ENCODE results near the gene NTNG1.

NTNG1 gene

DNA sequence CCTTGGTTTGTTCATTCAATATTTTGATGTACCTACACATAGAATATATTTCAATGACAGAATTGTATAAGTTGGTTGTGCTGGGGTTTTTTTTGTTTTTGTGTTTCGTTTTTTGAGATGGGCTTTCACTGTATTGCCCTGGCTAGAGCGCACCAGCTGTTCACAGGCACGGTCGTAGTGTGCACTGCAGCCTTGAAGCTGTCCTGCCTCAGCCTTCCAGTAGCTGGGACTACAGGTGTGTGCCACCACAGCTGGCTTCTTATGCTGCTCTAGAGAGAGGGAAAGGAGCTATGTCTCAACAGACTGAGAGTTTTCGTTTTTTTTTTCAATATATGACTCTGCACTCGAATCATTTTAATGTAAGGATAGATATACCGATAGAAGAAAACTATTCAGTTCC is 102.6 kb downstream of the NTNG1 start:
- TF ChIP-seq, protein P1, sequence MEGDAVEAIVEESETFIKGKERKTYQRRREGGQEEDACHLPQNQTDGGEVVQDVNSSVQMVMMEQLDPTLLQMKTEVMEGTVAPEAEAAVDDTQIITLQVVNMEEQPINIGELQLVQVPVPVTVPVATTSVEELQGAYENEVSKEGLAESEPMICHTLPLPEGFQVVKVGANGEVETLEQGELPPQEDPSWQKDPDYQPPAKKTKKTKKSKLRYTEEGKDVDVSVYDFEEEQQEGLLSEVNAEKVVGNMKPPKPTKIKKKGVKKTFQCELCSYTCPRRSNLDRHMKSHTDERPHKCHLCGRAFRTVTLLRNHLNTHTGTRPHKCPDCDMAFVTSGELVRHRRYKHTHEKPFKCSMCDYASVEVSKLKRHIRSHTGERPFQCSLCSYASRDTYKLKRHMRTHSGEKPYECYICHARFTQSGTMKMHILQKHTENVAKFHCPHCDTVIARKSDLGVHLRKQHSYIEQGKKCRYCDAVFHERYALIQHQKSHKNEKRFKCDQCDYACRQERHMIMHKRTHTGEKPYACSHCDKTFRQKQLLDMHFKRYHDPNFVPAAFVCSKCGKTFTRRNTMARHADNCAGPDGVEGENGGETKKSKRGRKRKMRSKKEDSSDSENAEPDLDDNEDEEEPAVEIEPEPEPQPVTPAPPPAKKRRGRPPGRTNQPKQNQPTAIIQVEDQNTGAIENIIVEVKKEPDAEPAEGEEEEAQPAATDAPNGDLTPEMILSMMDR (IDR thresholded peaks at IDR 0.05): no peak
- H3K9me3 ChIP-seq: no peaks in the 10 kb centered on the region
- H3K4me3 ChIP-seq: no peak overlapping the region
- H3K27ac ChIP-seq: no peak overlapping the region
- H3K36me3 ChIP-seq: no peaks in the 10 kb centered on the region
- intact Hi-C loops (cut with DNase I; ENCODE audit: low total_unique reads): no loop called here
- H3K4me1 ChIP-seq: no peaks in the 10 kb centered on the region
- no peak for DNase-seq
- H3K27me3 ChIP-seq: no peaks in the 10 kb centered on the region

GRCh38 chr1:107244709-107245500 is 104.1 kb downstream of the NTNG1 start:
- no peak for DNase-seq
- Histone ChIP-seq H3K27me3 (no peaks in the 10 kb centered on the region), H3K27ac (no peak overlapping the region), H3K4me3 (no peak overlapping the region), H3K36me3 (no peaks in the 10 kb centered on the region), H3K9me3 (no peaks in the 10 kb centered on the region), H3K4me1 (no peaks in the 10 kb centered on the region)
- TF ChIP-seq, protein P1 (IDR thresholded peaks at IDR 0.05): no peak
- intact Hi-C loops (cut with DNase I; ENCODE audit: low total_unique reads): no loop called here

DNA sequence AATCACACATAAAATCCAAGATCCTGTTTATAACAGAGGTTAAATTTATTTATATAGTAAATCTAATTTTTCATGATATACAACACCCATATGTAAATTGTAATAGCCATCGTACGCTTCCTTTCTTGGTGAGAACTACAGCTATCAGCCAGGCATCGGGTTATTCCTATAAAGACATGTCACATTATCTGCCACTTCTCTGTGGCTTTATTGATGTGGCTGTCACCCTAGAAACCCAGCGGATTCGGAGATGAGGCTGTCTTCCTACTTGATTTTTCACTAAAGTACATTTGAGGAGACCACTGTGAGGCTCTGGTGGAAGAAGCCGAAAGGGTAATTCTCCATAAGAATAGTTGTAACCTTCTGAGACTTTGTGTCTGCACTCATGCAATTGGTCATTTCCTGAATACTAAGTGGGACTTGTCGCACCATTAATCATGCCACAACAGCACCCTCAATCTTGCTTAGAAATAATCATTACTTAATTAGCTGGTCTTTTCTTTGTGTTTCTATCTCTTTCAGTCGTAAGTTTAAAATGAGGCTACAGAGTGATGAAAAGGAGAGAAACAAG is 106.0 kb downstream of the NTNG1 start:
- Histone ChIP-seq H3K36me3 (no peaks in the 10 kb centered on the region), H3K4me3 (no peak overlapping the region), H3K27me3 (no peaks in the 10 kb centered on the region), H3K9me3 (no peaks in the 10 kb centered on the region), H3K4me1 (no peaks in the 10 kb centered on the region), H3K27ac (no peak overlapping the region)
- intact Hi-C loops (cut with DNase I; ENCODE audit: low total_unique reads): no loop called here
- TF ChIP-seq, protein P1 (IDR thresholded peaks at IDR 0.05): no peak
- DNase-seq: no peak

GRCh38 chr1:107247679-107248078 is 106.8 kb downstream of the NTNG1 start:
- TF ChIP-seq, protein P1 (IDR thresholded peaks at IDR 0.05): no peak
- Histone ChIP-seq H3K27me3 (no peaks in the 10 kb centered on the region), H3K9me3 (no peaks in the 10 kb centered on the region), H3K4me1 (no peaks in the 10 kb centered on the region), H3K27ac (no peak overlapping the region), H3K36me3 (no peaks in the 10 kb centered on the region), H3K4me3 (no peak overlapping the region)
- intact Hi-C loops (cut with DNase I; ENCODE audit: low total_unique reads): no loop called here
- no peak for DNase-seq

GRCh38 chr1:107250169-107250568 is 109.3 kb downstream of the NTNG1 start:
- intact Hi-C loops (cut with DNase I; ENCODE audit: low total_unique reads): no loop called here
- Histone ChIP-seq H3K27me3 (no peaks in the 10 kb centered on the region), H3K27ac (no peak overlapping the region), H3K4me3 (no peak overlapping the region), H3K9me3 (no peaks in the 10 kb centered on the region), H3K4me1 (no peaks in the 10 kb centered on the region), H3K36me3 (no peaks in the 10 kb centered on the region)
- TF ChIP-seq, protein P1 (IDR thresholded peaks at IDR 0.05): no peak
- no peak for DNase-seq

Data from tibial artery (tissue), 4 donors.